H9 (cell line): ENCODE data around the gene MYO15B. TPM values are rescaled to one million over a fixed set of nuclear protein-coding genes. Genes with fewer than 3 reads are reported as not detected.
A peak's percentile ranks its signal among the peaks of the same experiment; 100 is the strongest.

ENCODE experiments used
- DNase-seq: peaks from one replicate; pipeline ENCODE4 v3.0.0-alpha.2; 2017
- H2AFZ ChIP-seq: one replicate; pipeline ENCODE4 v1.6.1; 2013; ENCODE audit warnings: mild to moderate bottlenecking, low read length, control low read depth, moderate library complexity
- H2AK5ac ChIP-seq: 2 replicates; pipeline ENCODE4 v1.6.1; 2013; ENCODE audit warnings: low read length, control low read depth, mixed read lengths; ENCODE audit not compliant: insufficient read length
- H2BK120ac ChIP-seq: one replicate; pipeline ENCODE4 v1.6.1; 2013; ENCODE audit warnings: low read depth, mild to moderate bottlenecking, low read length, control low read depth, inconsistent platforms; ENCODE audit not compliant: poor library complexity, severe bottlenecking
- H2BK12ac ChIP-seq: 2 replicates; pipeline ENCODE4 v1.6.1; 2013; ENCODE audit warnings: low read length, control low read depth, mixed read lengths, low read depth; ENCODE audit not compliant: insufficient read length
- H2BK15ac ChIP-seq: 2 replicates; pipeline ENCODE4 v1.6.1; 2013; ENCODE audit warnings: low read depth, low read length, control low read depth
- H2BK20ac ChIP-seq: one replicate; pipeline ENCODE4 v1.6.1; 2013; ENCODE audit warnings: low read depth, mild to moderate bottlenecking, low read length, control low read depth, inconsistent platforms; ENCODE audit not compliant: poor library complexity, severe bottlenecking
- H2BK5ac ChIP-seq: 2 replicates; pipeline ENCODE4 v1.6.1; 2013; ENCODE audit warnings: low read length, control low read depth, mixed read lengths; ENCODE audit not compliant: insufficient read length
- H3K14ac ChIP-seq: 2 replicates; pipeline ENCODE4 v1.6.1; 2013; ENCODE audit warnings: low read length, control low read depth; ENCODE audit not compliant: insufficient read depth
- H3K18ac ChIP-seq: 2 replicates; pipeline ENCODE4 v1.6.1; 2013; ENCODE audit warnings: low read depth, mild to moderate bottlenecking, mixed read lengths, low read length, control low read depth; ENCODE audit not compliant: insufficient read length
- H3K23ac ChIP-seq: 2 replicates; pipeline ENCODE4 v1.6.1; 2013; ENCODE audit warnings: low read length, control low read depth, mixed read lengths, low read depth; ENCODE audit not compliant: insufficient read length
- H3K23me2 ChIP-seq: 2 replicates; pipeline ENCODE4 v1.6.1; 2013; ENCODE audit warnings: low read depth, mild to moderate bottlenecking, mixed read lengths, low read length, control low read depth; ENCODE audit not compliant: insufficient read length, poor library complexity, severe bottlenecking
- H3K27ac ChIP-seq: 2 replicates; pipeline ENCODE4 v1.5.1; 2013; ENCODE audit warnings: low read length, control low read depth, mixed read lengths, low read depth; ENCODE audit not compliant: insufficient read length
- H3K27me3 ChIP-seq: 2 replicates; pipeline ENCODE4 v1.6.1; 2013; ENCODE audit warnings: low read length, control low read depth, inconsistent platforms; ENCODE audit not compliant: insufficient read depth
- H3K4ac ChIP-seq: 2 replicates; pipeline ENCODE4 v1.6.1; 2013; ENCODE audit warnings: low read depth, mild to moderate bottlenecking, control low read depth, inconsistent platforms, low read length, moderate library complexity
- H3K4me1 ChIP-seq: 2 replicates; pipeline ENCODE4 v1.6.1; 2013; ENCODE audit warnings: low read length, control low read depth, inconsistent platforms; ENCODE audit not compliant: insufficient read depth
- H3K4me2 ChIP-seq: 2 replicates; pipeline ENCODE4 v1.6.1; 2013; ENCODE audit warnings: low read length, control low read depth, mixed read lengths; ENCODE audit not compliant: insufficient read length, insufficient read depth
- H3K56ac ChIP-seq: 2 replicates; pipeline ENCODE4 v1.6.1; 2013; ENCODE audit warnings: low read depth, mild to moderate bottlenecking, mixed read lengths, low read length, control low read depth; ENCODE audit not compliant: insufficient read length
- H3K79me1 ChIP-seq: 2 replicates; pipeline ENCODE4 v1.6.1; 2013; ENCODE audit warnings: low read depth, mild to moderate bottlenecking, moderate library complexity, low read length, control low read depth, inconsistent platforms; ENCODE audit not compliant: insufficient read depth, poor library complexity, severe bottlenecking
- H3K79me2 ChIP-seq: 2 replicates; pipeline ENCODE4 v1.6.1; 2013; ENCODE audit warnings: low read length, control low read depth, inconsistent platforms; ENCODE audit not compliant: insufficient read depth
- H3K9ac ChIP-seq: 2 replicates; pipeline ENCODE4 v1.6.1; 2013; ENCODE audit warnings: low read length, control low read depth, mixed read lengths; ENCODE audit not compliant: insufficient read length; ENCODE audit errors: extremely low read depth
- H3K9me3 ChIP-seq: one replicate; pipeline ENCODE4 v1.6.1; 2013; ENCODE audit warnings: low read depth, low read length, inconsistent platforms; ENCODE audit not compliant: control insufficient read depth
- H3T11ph ChIP-seq: one replicate; pipeline ENCODE4 v1.6.1; 2013; ENCODE audit warnings: mild to moderate bottlenecking, low read length, control low read depth, inconsistent platforms
- H4K20me1 ChIP-seq: one replicate; pipeline ENCODE4 v1.6.1; 2013; ENCODE audit not compliant: control insufficient read depth, insufficient read length, insufficient read depth
- H4K5ac ChIP-seq: 2 replicates; pipeline ENCODE4 v1.6.1; 2013; ENCODE audit warnings: low read depth, mild to moderate bottlenecking, mixed read lengths, low read length, control low read depth; ENCODE audit not compliant: insufficient read length
- H4K8ac ChIP-seq: replicated peaks from 2 replicates; pipeline ENCODE4 v1.6.1; 2013; ENCODE audit warnings: low read length, control low read depth, mixed read lengths, low read depth; ENCODE audit not compliant: insufficient read length
- H4K91ac ChIP-seq: 2 replicates; pipeline ENCODE4 v1.6.1; 2013; ENCODE audit warnings: low read depth, mild to moderate bottlenecking, moderate library complexity, mixed read lengths, low read length, control low read depth; ENCODE audit not compliant: insufficient read length
- H3K27ac Mint-ChIP-seq, 3 experiments: 2 replicates in 2 of 3; 3 replicates in 1 of 3; pipeline ENCODE4 v1.8.0; 2020 to 2021; ENCODE audit warnings: mixed read lengths in 3 of 3, mild to moderate bottlenecking in 1 of 3, moderate library complexity in 1 of 3
- H3K27me3 Mint-ChIP-seq: 2 replicates; pipeline ENCODE4 v1.8.0; 2021; ENCODE audit warnings: low read depth, mild to moderate bottlenecking, moderate library complexity, mixed read lengths
- H3K36me3 Mint-ChIP-seq, 3 experiments: 2 replicates in 2 of 3; 3 replicates in 1 of 3; pipeline ENCODE4 v1.8.0; 2020 to 2021; ENCODE audit warnings: low read depth in 3 of 3, mixed read lengths in 3 of 3; ENCODE audit not compliant: insufficient read depth in 1 of 3
- H3K4me1 Mint-ChIP-seq, 2 experiments: 2 replicates each; pipeline ENCODE4 v1.8.0; 2020; ENCODE audit warnings: mixed read lengths in 2 of 2
- H3K4me3 Mint-ChIP-seq, 2 experiments: 2 replicates in 1 of 2; 3 replicates in 1 of 2; pipeline ENCODE4 v1.8.0; 2020 to 2021; ENCODE audit warnings: mild to moderate bottlenecking in 2 of 2, mixed read lengths in 2 of 2, moderate library complexity in 1 of 2
- H3K9me3 Mint-ChIP-seq, 2 experiments: 2 replicates in 1 of 2; 3 replicates in 1 of 2; pipeline ENCODE4 v1.8.0; 2020; ENCODE audit warnings: mild to moderate bottlenecking in 2 of 2, mixed read lengths in 2 of 2, moderate library complexity in 1 of 2
- CTCF ChIP-seq: fragments of 200-600 bp; sonication (generic); conservative IDR thresholded peaks from 3 replicates; pipeline ENCODE4 v1.8.0; 2021; ENCODE audit warnings: antibody characterized with exemption, mild to moderate bottlenecking
- whole genome bisulfite sequencing: extraction: QIAGEN DNeasy Blood & Tissue Kit; methylation state at CpG from one replicate; pipeline ENCODE4 v1.1.7; 2013; ENCODE audit warnings: missing lambda C conversion rate, low lambda C conversion rate, mixed read lengths; ENCODE audit not compliant: insufficient read length; ENCODE audit errors: extremely low coverage; 5-methylcytosine and 5-hydroxymethylcytosine counted together
- total RNA-seq: library from RNA; stranded (reverse); gene quantifications from 2 replicates; pipeline ENCODE4 v1.2.1, GENCODE V29; 2021

The MYO15B gene
- total RNA-seq, 1 experiment from 2014 or later = 41.9 TPM

DNA sequence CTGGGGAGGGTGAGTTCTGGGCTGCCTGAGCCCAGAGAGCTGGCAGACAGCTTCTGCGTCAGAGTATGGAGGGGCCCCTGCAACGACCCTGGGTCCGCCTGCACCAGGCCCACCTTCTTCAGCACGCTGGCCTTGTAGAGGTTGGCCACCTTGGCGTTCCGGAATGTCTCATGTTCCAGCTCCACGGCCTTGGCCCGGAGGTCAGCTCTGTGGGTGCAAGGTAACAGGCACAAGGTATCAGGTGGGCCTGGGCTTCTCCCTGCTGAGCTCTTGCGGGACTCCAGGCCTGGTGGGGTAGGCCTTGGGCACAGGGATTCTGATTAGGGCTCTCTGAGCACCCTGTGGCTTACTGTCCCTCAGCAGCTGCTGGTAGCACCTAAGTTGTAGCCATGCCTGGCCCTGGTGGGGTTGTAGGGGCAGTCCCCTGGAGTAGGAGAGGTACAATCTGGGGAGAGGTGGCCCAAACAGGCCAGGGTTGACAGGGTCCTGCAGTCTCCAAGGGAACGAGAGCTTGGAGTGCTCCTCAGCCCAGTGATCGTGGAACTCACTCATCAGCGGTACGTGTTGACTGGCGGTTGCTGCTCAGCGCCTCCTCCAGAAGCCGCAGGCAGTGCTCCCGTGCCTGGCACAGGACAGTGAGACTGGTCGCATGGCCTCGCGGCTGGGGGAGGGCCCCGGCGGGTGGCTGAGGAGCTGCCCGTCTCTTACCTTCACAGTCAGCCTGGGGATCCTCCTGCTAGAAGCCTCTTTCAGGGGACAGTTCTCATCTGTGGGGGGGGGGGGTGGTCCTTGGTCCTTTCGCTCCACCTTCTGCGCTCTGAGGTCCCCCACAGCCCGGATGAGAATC is 42.7 kb downstream of the MYO15B start:
- Histone ChIP-seq H2BK20ac (no peak overlapping the region), H2BK15ac (no peak overlapping the region), H2BK12ac (no peak overlapping the region), H4K5ac (no peak overlapping the region), H3K79me2 (no peaks in the 10 kb centered on the region), H2AFZ (no peak overlapping the region), H4K8ac (no peak overlapping the region), H3K79me1 (no peaks in the 10 kb centered on the region), H3K56ac (no peak overlapping the region), H3K4me2 (no peak overlapping the region), H3K14ac (no peak overlapping the region), H3K23ac (no peak overlapping the region), H2AK5ac (no peak overlapping the region), H3T11ph (no peak overlapping the region), H3K27me3 (no peaks in the 10 kb centered on the region), H3K23me2 (no peaks in the 10 kb centered on the region), H2BK5ac (no peak overlapping the region), H3K18ac (no peak overlapping the region), H3K9me3 (no peaks in the 10 kb centered on the region), H3K4ac (no peak overlapping the region), H4K20me1 (no peaks in the 10 kb centered on the region), H3K4me1 (no peaks in the 10 kb centered on the region; the same call in 1 of the 2 replicates), H4K91ac (no peak overlapping the region), H3K27ac (no peak overlapping the region), H2BK120ac (no peak overlapping the region), H3K9ac (no peak overlapping the region)
- Mint-ChIP-seq H3K27me3 (no peaks in the 10 kb centered on the region), H3K4me1 (peaks cover 16 to 19% of the 10 kb centered on the region in 2 experiments), H3K36me3 (peaks cover 0 to 15% (median 2%) of the 10 kb centered on the region in 3 experiments; a peak in 4 of 7 replicates), H3K27ac (peak overlapping the region in 1 of 3 experiments; percentile 61; a peak in 1 of 7 replicates), H3K4me3 (no peak overlapping the region), H3K9me3 (no peaks in the 10 kb centered on the region)
- no peak for TF ChIP-seq CTCF
- no peak for DNase-seq
- WGBS = no CpG with 5 or more reads among the region's 26 CpGs
